H1 (cell line): ENCODE data around the gene GPBP1. TPM values are rescaled to one million over a fixed set of nuclear protein-coding genes. Genes with fewer than 3 reads are reported as not detected.

Experiments
- FOSL1 ChIP-seq: IDR thresholded peaks from 2 replicates; pipeline ENCODE4 v1.6.1; 2011; ENCODE audit warnings: mild to moderate bottlenecking, low read depth, low read length, moderate library complexity; ENCODE audit not compliant: insufficient read depth
- NANOG ChIP-seq: IDR thresholded peaks from 2 replicates; pipeline ENCODE4 v1.6.1; 2011; ENCODE audit warnings: low read length, low read depth, mild to moderate bottlenecking, inconsistent platforms; ENCODE audit not compliant: insufficient read depth, poor library complexity, severe bottlenecking
- SP4 ChIP-seq: IDR thresholded peaks from 2 replicates; pipeline ENCODE4 v1.6.1; 2012; ENCODE audit warnings: low read length, inconsistent platforms
- ZNF274 ChIP-seq: IDR thresholded peaks from 2 replicates; pipeline ENCODE4 v1.7.0; 2012; ENCODE audit warnings: low read length, borderline replicate concordance; ENCODE audit errors: extremely low read depth
- polyA plus RNA-seq, 7 experiments: library from polyadenylated mRNA; depleted of rRNA in 3 of 7; stranded (reverse) in 5 of 7; unstranded in 2 of 7; fragments of >200 nt in 5 of 7; fragments of 200-250 nt in 2 of 7; gene quantifications; 1 replicate in 5 of 7; 2 replicates in 1 of 7; 4 replicates in 1 of 7; pipeline versions ENCODE4 v1.2.1 to v1.2.3, GENCODE V29; 2011 to 2013; ENCODE audit warnings: missing spikeins in 2 of 7, mixed read lengths in 2 of 7
- total RNA-seq: library from RNA; stranded (reverse); fragmentation: NEBNext Ultra II Directional; extraction: Animal tissue kit (Norgen Biotek cat#: 25700); gene quantifications from 2 replicates; pipeline ENCODE4 v1.2.1, GENCODE V29; 2021
- TF ChIP-seq, protein P1 (sequence below), 3 experiments: IDR thresholded peaks; 1 replicate in 2 of 3; 2 replicates in 1 of 3; pipeline versions ENCODE4 v1.5.1 to v1.6.1; 2011; ENCODE audit warnings: low read length in 3 of 3, mild to moderate bottlenecking in 3 of 3, inconsistent platforms in 2 of 3, low read depth in 1 of 3, moderate library complexity in 1 of 3; ENCODE audit not compliant: insufficient read depth in 1 of 3; ENCODE audit errors: control extremely low read depth in 1 of 3

The GPBP1 gene
- total and polyA plus RNA-seq, 2 of the 8 experiments (the other 6 are each of a cell fraction or from before 2014, with no cell fraction given) = 29.2 to 108 TPM

DNA sequence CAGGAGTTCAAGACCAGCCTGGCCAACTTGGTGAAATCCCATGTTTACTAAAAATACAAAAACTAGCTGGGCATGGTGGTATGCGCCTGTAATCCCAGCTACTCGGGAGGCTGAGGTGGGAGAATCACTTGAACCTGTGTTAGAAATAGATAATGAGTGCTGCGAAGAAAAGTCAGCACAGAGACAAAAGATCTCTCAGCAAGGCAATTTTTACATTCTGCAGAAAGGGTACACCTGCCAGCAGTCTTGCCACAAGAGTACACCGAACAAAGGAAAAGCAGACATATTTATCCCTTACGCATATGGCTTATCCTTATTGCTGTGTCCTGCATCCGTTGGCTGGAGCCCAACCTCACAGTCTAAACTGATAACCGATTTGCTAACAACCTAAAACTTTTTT is 16.2 kb upstream of the GPBP1 start (continued):
- TF ChIP-seq NANOG (no peak), FOSL1 (no peak), ZNF274 (no peak), SP4 (no peak)
- TF ChIP-seq, protein P1, sequence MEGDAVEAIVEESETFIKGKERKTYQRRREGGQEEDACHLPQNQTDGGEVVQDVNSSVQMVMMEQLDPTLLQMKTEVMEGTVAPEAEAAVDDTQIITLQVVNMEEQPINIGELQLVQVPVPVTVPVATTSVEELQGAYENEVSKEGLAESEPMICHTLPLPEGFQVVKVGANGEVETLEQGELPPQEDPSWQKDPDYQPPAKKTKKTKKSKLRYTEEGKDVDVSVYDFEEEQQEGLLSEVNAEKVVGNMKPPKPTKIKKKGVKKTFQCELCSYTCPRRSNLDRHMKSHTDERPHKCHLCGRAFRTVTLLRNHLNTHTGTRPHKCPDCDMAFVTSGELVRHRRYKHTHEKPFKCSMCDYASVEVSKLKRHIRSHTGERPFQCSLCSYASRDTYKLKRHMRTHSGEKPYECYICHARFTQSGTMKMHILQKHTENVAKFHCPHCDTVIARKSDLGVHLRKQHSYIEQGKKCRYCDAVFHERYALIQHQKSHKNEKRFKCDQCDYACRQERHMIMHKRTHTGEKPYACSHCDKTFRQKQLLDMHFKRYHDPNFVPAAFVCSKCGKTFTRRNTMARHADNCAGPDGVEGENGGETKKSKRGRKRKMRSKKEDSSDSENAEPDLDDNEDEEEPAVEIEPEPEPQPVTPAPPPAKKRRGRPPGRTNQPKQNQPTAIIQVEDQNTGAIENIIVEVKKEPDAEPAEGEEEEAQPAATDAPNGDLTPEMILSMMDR (IDR thresholded peaks at IDR 0.05; ENCODE audit: control extremely low read depth in 1 of 3, insufficient read depth in 1 of 3, low read depth in 1 of 3, low read length in 3 of 3) = no peak
